ENCODE measurements around the gene ATP1A3. TPM values are rescaled to one million over a fixed set of nuclear protein-coding genes. Genes with fewer than 3 reads are reported as not detected.

Gene ATP1A3
- polyA plus RNA-seq, 1 of the 3 experiments (the other 2 are of a cell fraction), result 0.77 TPM

- TF ChIP-seq MEF2A (IDR thresholded peaks at IDR 0.05; ENCODE audit: borderline replicate concordance, low read depth), result no peak
- no peak for TF ChIP-seq ELF1 (IDR thresholded peaks at IDR 0.05)
- no peak for TF ChIP-seq EP300 (IDR thresholded peaks at IDR 0.05; ENCODE audit: borderline replicate concordance in 1 of 2, low read depth in 1 of 2, low read length in 1 of 2)
- TF ChIP-seq CHD2 (IDR thresholded peaks at IDR 0.05; ENCODE audit: low read length, partially characterized antibody), result no peak
- no peak for TF ChIP-seq MXI1 (IDR thresholded peaks at IDR 0.05; ENCODE audit: low read depth, low read length)
- no peak for TF ChIP-seq PBX3 (IDR thresholded peaks at IDR 0.05)
- TF ChIP-seq FOSL2 (IDR thresholded peaks at IDR 0.05; ENCODE audit: borderline replicate concordance, low read depth), result no peak
- no peak for TF ChIP-seq TEAD4 (IDR thresholded peaks at IDR 0.05; ENCODE audit: borderline replicate concordance, insufficient read depth)
- no peak for TF ChIP-seq POLR2AphosphoS5 (IDR thresholded peaks at IDR 0.05; ENCODE audit: low read depth, low read length)
- no peak for TF ChIP-seq RXRA (IDR thresholded peaks at IDR 0.05; ENCODE audit: borderline replicate concordance, low read depth)
- no peak for TF ChIP-seq IRF3 (IDR thresholded peaks at IDR 0.05; ENCODE audit: low read depth, low read length)
- TF ChIP-seq TCF12 (IDR thresholded peaks at IDR 0.05), result no peak
- ChIA-PET CTCF (interaction anchor here (2.5 kb wide), 1 partner anchor 69 kb away, joined by 10 read pairs; no protein-coding TSS in a partner anchor), POLR2A (interaction anchor here (1.1 kb wide), 1 partner anchor 14 kb away, joined by 5 read pairs; no protein-coding TSS in a partner anchor)
- Histone ChIP-seq H4K20me1 (ENCODE audit: insufficient read depth) (no peaks in the 10 kb centered on the region), H3K27ac (ENCODE audit: low read depth in 2 of 2, low read length in 1 of 2) (no peak overlapping the region), H2AFZ (ENCODE audit: low read depth) (no peak overlapping the region), H3K27me3 (ENCODE audit: insufficient read depth) (no peaks in the 10 kb centered on the region), H3K36me3 (replicated peaks in 1 of 2; ENCODE audit: control insufficient read depth in 1 of 2, insufficient read depth in 2 of 2, low read length in 1 of 2) (no peaks in the 10 kb centered on the region), H3K4me1 (ENCODE audit: control insufficient read depth in 1 of 2, insufficient read depth in 2 of 2, low read depth in 1 of 2, low read length in 1 of 2) (peaks cover 0 to 3% of the 10 kb centered on the region in 2 experiments; a peak in 1 of 4 replicates), H3K4me3 (ENCODE audit: low read depth in 2 of 2, low read length in 1 of 2) (no peak overlapping the region), H3K9ac (no peak overlapping the region), H3F3A (replicated peaks; ENCODE audit: insufficient read depth) (no peaks in the 10 kb centered on the region), H3K9me2 (no peaks in the 10 kb centered on the region), H3K79me2 (ENCODE audit: insufficient read depth) (no peaks in the 10 kb centered on the region), H3K4me2 (no peak overlapping the region), H3K9me3 (no peaks in the 10 kb centered on the region)
- DNase-seq, result no peak
- WGBS (ENCODE audit: low lambda C conversion rate), result 68% methylated on average over 5 of the region's 5 CpGs
These were observed 28.9 kb downstream of the ATP1A3 start for GRCh38 chr19:41965106-41965505.

GRCh38 chr19:41960973-41961372, 33.1 kb downstream of the ATP1A3 start:
- DNase-seq, result no peak
- Histone ChIP-seq H3F3A (replicated peaks; ENCODE audit: insufficient read depth) (no peaks in the 10 kb centered on the region), H3K27me3 (ENCODE audit: insufficient read depth) (no peaks in the 10 kb centered on the region), H3K9me2 (no peaks in the 10 kb centered on the region), H3K9me3 (no peaks in the 10 kb centered on the region), H3K4me2 (no peak overlapping the region), H3K9ac (no peak overlapping the region), H3K27ac (ENCODE audit: low read depth in 2 of 2, low read length in 1 of 2) (no peak overlapping the region), H3K36me3 (replicated peaks in 1 of 2; ENCODE audit: control insufficient read depth in 1 of 2, insufficient read depth in 2 of 2, low read length in 1 of 2) (peaks cover 0 to 7% of the 10 kb centered on the region in 2 experiments), H2AFZ (ENCODE audit: low read depth) (no peak overlapping the region), H4K20me1 (ENCODE audit: insufficient read depth) (0 out of 2 replicates have a peak, but pooled peaks cover 4% of the 10 kb centered on the region), H3K4me3 (ENCODE audit: low read depth in 2 of 2, low read length in 1 of 2) (no peak overlapping the region), H3K4me1 (ENCODE audit: control insufficient read depth in 1 of 2, insufficient read depth in 2 of 2, low read depth in 1 of 2, low read length in 1 of 2) (peaks cover 6 to 10% of the 10 kb centered on the region in 2 experiments; a peak in 2 of 4 replicates), H3K79me2 (ENCODE audit: insufficient read depth) (no peaks in the 10 kb centered on the region)
- POLR2A ChIA-PET, result interaction anchor here (2.1 kb wide), 1 partner anchor 36 kb away, joined by 10 read pairs; no protein-coding TSS in a partner anchor
- CTCF ChIA-PET, result interaction anchor here (1.0 to 2.2 kb wide), 2 partner anchors 74 to 88 kb away, joined by 3 to 5 read pairs; no protein-coding TSS in a partner anchor
- TF ChIP-seq FOXJ3 (CRISPR knock-in tag; IDR thresholded peaks at IDR 0.05) (no peak), SIN3A (IDR thresholded peaks at IDR 0.05; ENCODE audit: borderline replicate concordance, low read depth, low read length) (no peak), TCF12 (IDR thresholded peaks at IDR 0.05) (no peak), RFX5 (IDR thresholded peaks at IDR 0.05; ENCODE audit: low read length) (no peak), YY1 (IDR thresholded peaks at IDR 0.05; ENCODE audit: low read depth) (no peak), ELF1 (IDR thresholded peaks at IDR 0.05) (no peak)
- WGBS (ENCODE audit: low lambda C conversion rate), result 97% methylated on average over 5 of the region's 5 CpGs

All from SK-N-SH (cell line).